SU-DHL-6 (cell line): ENCODE data around the gene NME9.

Experiments used
- EZH2phosphoT487 ChIP-seq: fragments of 200-600 bp; sonication (generic), shearing (Covaris generic); conservative IDR thresholded peaks from 2 replicates; pipeline ENCODE4 v1.6.1; 2018; ENCODE audit warnings: mild to moderate bottlenecking, antibody characterized with exemption, low read length, moderate library complexity, mixed read lengths
- TF ChIP-seq, protein P1 (sequence below): fragments of 200-600 bp; sonication (generic); IDR thresholded peaks from one replicate; pipeline ENCODE4 v1.5.1; 2017; ENCODE audit warnings: antibody characterized with exemption, mild to moderate bottlenecking, low read length, moderate library complexity; ENCODE audit not compliant: insufficient read depth, poor library complexity, severe bottlenecking

DNA sequence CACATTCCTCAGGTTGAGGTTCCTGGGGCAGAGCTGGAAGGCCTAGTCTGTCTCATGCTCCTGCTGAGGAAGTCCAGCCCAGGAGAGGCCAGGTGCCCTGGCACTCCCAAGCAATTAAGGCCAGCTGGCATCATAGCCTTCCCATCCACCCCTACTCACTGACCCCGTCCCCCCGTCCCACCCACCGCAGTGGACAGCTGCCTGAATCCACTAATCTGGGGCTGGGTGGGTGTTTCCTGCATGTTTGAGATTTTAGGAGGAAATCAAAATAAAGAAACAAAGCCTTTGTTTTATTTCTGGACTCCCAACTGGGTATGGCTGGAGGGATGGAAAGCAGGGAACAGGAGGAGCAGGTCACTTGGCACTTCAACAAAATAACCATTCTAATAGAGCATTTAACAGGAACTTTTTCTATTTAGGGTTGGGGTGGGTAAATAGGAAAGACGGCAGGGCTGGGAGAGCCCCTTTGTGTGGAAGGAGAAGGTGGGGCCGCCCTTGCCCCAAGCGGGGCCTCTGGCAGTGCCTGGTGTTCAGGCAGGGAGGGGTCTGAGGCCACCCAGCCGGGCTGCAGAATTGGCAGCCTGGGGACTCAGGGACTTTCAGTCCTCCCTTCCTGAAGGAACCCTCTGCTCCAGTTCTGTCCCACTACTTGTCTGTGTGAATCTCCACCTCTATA lies 27.2 kb upstream of the NME9 start:
- TF ChIP-seq, protein P1, sequence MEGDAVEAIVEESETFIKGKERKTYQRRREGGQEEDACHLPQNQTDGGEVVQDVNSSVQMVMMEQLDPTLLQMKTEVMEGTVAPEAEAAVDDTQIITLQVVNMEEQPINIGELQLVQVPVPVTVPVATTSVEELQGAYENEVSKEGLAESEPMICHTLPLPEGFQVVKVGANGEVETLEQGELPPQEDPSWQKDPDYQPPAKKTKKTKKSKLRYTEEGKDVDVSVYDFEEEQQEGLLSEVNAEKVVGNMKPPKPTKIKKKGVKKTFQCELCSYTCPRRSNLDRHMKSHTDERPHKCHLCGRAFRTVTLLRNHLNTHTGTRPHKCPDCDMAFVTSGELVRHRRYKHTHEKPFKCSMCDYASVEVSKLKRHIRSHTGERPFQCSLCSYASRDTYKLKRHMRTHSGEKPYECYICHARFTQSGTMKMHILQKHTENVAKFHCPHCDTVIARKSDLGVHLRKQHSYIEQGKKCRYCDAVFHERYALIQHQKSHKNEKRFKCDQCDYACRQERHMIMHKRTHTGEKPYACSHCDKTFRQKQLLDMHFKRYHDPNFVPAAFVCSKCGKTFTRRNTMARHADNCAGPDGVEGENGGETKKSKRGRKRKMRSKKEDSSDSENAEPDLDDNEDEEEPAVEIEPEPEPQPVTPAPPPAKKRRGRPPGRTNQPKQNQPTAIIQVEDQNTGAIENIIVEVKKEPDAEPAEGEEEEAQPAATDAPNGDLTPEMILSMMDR, result no peak
- TF ChIP-seq EZH2phosphoT487, result no peak
